Activated CD4-positive, alpha-beta T cell treated with anti-CD3 and anti-CD28 coated beads, Interleukin-10, Interleukin-2, amounts not matched to agents 100 ng/mL and 50 ng/mL, durations not matched to agents 16 hours and 8 hours (primary cell): ENCODE results near the gene MAGI1.
"Not testable (repeated sequence)": the region's sequence is repeated elsewhere in the genome, so short reads cannot be mapped to it uniquely, and the experiment has no call there.

Source experiments
- DNase-seq: peaks from one replicate; pipeline ENCODE4 v3.0.0-alpha.2; 2020

Gene MAGI1

DNA sequence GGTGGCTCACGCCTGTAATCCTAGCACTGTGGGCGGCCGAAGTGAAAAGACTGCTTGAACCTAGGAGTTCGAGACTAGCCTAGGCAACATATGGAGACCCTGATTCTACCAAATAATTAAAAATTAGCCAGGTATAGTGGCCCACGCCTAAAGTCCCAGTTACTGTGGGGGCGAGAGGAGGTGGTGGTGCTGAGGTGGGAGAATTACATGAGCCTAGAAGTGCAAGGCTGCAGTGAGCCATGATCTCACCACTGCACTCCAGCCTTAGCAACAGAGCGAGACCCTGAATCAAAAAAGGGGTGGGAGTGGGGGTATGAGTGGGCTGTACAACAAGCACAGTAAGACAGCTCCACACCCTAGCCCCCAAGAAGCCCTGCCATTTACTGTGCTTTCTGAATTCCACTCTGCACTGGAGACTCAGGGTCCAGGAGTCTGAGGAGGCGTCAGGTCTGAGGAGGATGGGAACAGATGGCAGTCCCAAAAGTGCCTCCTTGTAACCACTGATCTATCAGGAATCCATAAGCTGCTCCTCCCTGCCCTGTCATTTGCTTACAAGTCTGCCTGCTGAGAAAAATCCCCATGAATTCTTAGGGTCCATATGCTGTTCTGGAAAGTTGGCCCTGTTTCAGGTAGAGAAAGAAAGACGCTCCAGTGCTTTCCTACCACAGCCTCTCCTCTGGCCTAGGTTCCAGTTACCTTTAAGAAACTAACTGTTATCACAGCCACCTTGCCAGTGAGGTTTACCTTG, 171.1 kb downstream of the MAGI1 start:
- no peak for DNase-seq

- DNase-seq = no peak
These were observed 174.3 kb downstream of the MAGI1 start for GRCh38 chr3:65864357-65864904.

GRCh38 chr3:65861718-65862117, 177.0 kb downstream of the MAGI1 start:
- DNase-seq = no peak

DNA sequence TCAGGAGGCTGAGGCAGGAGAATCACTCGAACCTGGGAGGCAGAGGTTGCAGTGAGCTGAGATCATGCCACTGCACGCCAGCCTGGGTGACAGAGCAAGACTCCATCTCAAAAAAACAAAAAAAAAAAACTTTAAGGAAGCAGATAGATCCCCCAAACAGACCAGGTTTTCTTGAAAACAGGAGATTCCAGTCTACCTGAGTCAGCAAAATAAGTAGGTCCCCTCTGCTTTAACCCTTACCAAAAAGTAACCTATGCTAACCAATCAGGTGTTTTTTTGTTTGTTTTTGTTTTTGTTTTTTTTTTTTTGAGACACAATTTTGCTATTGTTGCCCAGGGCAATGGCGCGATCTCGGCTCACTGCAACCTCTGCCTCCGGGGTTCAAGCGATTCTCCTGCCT, 179.1 kb downstream of the MAGI1 start:
- not testable (repeated sequence) for DNase-seq

DNA sequence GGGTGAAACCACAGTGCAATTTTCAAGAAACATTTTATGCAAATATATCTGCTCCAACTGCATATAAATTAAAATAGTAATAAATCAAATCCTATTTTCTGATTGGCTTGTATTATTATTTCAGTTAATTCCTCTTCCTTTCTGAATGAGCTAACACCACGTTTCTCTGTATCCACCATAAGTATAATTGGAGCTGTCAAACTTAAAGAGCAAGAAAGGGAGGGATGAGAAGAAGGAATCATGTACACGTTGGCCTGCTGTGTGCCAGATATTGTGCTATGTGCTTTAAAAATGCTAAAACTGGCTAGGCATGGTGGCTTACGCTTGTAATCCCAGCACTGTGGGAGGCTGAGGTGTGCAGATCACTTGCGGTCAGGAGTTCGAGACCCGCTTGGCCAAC, 180.0 kb downstream of the MAGI1 start:
- DNase-seq = no peak

GRCh38 chr3:65857327-65857726, 181.4 kb downstream of the MAGI1 start:
- no peak for DNase-seq

DNA sequence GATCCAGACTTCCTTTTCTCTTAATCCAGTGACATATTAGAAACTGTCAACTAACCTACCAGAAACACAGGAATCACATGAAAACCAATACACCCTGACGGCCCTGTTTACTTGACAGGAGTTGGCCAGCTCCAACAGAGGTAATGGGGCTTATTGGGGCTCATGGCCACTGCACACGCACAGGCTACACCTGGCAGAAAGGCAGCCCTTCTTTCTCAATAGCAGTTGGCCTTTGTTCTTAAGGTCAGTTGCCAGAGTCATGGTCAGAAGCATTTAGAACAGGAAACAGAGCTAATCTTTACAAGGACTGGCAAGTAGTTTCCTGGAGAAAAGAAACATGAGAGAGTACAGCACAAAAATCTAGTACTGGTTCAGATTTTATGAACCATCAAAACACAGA, 181.8 kb downstream of the MAGI1 start:
- no peak for DNase-seq

- DNase-seq = no peak
These were observed 183.2 kb downstream of the MAGI1 start for GRCh38 chr3:65855370-65856100.

DNA sequence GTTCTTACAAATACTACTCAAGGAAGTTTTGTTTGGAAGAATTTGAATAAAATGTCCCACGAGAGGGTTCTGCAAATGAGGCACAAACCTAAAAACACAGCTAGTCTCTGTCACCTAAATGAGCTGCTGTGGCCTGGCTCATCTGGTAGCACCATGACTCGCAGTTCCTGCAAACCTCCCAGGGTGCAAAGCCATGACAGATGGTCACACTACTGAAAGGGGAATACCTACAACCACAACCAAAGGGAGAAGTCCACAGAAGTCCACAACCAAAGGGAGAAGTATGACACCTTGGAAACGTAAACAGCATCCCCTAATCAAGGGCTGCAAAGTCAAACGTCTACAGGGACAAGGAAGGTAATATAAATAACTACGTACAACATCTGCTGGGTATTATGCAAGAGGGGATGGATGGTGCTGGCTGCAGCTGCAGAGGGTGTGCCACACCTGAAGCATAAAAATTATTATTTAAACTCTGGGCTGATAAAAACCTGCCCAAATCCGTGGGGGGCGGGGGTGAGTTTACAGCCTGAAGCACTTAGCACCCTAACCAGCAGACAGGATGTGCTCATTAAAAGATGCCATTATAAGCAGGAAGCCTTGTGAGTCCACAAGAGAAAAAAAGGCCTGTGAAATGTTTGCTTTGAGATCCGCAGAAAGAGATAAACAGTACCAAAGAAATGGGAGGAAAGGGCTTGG, 184.0 kb downstream of the MAGI1 start:
- DNase-seq = no peak

DNA sequence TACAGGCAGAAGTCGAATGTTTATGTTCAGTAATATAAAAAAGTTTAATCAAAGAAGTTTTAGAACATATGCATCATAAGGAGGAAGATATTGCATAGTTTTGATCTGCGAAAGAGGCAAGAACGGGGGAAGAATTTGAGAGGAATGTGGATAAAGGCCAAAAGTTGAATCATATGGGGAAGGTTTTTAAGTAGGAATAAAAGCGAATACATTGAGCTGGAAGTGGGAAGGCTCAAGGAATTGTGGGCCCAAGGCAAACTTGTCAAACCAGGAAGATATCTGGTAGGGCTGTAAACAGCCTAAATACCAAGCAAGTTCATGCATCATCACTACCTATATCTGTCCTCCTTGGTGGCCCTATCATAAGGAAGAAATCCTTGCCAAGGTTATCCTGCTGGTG, 186.9 kb downstream of the MAGI1 start:
- DNase-seq = no peak

DNA sequence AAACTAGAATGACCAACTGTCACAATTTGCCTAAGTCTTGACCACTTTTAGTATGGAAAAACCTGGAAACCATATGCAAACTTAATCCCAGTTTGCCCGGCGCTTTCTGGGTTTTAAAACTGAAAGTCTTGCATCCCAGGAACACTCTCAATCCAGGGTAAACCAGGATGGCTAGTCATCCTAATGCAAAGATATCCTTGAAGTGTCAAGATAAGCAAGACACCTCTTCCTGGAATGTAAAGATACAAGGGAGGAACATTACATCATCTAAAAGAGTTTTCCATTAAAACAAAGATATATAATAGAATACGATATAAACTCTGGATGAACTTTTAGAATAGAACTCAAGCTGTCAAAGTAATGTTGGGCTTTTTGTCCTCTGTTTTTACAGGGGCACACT, 188.5 kb downstream of the MAGI1 start:
- no peak for DNase-seq

GRCh38 chr3:65848024-65848423, 190.7 kb downstream of the MAGI1 start:
- DNase-seq = no peak

GRCh38 chr3:65846936-65847335, 191.8 kb downstream of the MAGI1 start:
- DNase-seq = no peak

- DNase-seq = no peak
These were observed 194.3 kb downstream of the MAGI1 start for GRCh38 chr3:65844370-65844769.

GRCh38 chr3:65843732-65844131, 195.0 kb downstream of the MAGI1 start:
- no peak for DNase-seq

GRCh38 chr3:65837604-65838003, 201.1 kb downstream of the MAGI1 start:
- no peak for DNase-seq

GRCh38 chr3:65836047-65836446, 202.7 kb downstream of the MAGI1 start:
- no peak for DNase-seq

DNA sequence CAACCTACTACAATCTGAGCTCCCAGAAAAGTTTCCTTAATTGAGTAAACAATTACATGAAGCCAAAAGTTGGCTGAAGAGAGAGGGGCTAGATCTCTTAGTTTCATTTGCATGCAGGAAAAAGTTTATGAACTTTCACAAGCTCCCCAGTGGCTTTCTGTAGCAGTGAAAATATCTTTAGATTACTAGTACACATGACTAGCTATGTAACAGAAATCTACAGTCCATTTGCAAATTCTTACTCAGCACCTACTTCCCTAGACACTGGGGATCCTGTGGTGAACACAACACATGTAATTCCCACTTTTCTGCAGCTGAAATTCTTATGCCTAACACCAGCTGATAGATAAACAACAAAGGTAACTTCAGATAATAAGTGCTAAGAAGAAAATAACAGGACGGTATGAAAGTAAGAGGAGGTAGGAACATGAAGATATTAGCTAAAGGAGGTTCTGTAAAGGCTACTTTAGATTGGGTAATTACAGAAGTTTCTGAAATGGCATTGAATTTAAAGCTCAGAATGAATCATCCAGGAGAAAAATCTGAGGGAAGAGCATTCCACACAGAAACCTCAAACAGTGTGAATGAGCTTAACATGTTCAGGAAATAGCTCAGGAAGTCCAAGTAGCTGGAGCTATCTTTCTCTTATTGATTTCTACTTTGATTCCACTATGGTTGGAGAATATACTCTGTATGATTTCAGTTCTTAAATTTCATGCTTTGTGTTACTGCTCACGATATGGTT, 204.8 kb downstream of the MAGI1 start:
- DNase-seq = no peak

GRCh38 chr3:65831733-65832425, 206.8 kb downstream of the MAGI1 start:
- DNase-seq = no peak

DNA sequence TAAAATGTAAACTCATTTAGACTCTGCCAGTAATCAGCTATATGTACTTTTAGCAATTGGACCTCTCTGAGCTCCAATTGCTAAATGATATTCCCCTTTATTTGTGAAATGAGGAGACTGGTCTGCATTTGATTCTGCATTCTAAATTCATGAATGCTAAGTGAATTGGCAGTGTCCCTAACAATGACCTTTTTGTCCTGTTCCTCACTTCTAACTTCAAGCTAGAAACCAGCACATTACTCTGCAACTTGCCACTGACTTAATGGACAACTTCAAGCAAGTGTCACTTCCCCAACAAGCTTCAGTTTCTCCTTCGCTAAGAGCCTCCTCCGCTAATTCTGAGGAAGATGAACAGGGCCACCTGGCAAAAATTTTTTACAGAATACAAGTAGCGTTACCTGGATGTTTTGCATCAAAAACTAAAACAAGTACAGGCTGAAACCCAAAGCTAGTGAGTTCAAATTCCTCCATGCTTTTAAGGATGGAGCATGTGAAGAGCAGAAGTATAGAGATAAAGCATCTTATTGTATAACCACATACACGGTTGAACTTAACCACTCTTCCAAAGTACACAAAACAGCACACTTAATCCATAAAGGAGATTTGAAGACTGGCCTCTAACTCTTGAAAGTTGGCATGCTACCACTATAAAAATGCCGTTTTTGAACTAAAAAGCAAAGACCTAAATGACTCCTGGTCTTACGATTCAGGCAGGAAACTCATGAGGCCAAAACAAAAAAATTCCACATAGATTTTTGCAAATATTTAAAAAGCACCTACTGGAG, 207.6 kb downstream of the MAGI1 start:
- DNase-seq = no peak

DNA sequence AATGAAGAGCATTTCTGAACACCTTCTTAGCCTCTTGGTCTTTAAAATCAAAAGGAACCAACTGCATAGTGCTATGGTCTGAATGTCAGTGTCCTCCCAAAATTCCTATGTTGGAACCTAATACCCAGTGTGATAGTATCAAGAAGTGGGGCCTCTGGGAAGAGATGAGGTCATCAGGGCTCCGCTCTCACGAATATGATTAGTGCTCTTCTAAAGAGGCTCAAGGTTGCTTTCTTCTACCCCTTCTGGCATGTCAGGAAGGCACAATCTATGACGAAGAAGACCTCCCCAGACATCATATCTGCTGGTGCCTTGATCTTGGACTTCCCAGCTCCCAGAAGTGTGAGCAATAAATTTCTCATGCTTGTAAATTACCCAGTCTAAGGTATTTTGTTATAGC, 209.5 kb downstream of the MAGI1 start:
- no peak for DNase-seq
